HepG2 (cell line): Measurements from ENCODE around the gene SEC31A. TPM values are rescaled to one million over a fixed set of nuclear protein-coding genes. Genes with fewer than 3 reads are reported as not detected.

Experiments used
- ATF7-NPFF ChIP-seq: sonication (generic); formaldehyde crosslinking; IDR thresholded peaks from 2 replicates; pipeline ENCODE4 v1.8.1; 2023; ENCODE audit warnings: mild to moderate bottlenecking, low read depth, missing genetic modification reagents, moderate library complexity
- CREBL2 ChIP-seq: sonication (generic); formaldehyde crosslinking; IDR thresholded peaks from 2 replicates; pipeline ENCODE4 v1.8.1; 2023; ENCODE audit warnings: missing genetic modification reagents, mild to moderate bottlenecking, borderline replicate concordance
- HBP1 ChIP-seq: IDR thresholded peaks from 2 replicates; pipeline ENCODE4 v1.6.1; 2016; ENCODE audit warnings: low read depth, control low read depth
- MLX ChIP-seq: IDR thresholded peaks from 2 replicates; pipeline ENCODE4 v1.6.1; 2016
- PBX3 ChIP-seq: sonication (generic); formaldehyde crosslinking; IDR thresholded peaks from 2 replicates; pipeline ENCODE4 v1.8.1; 2023; ENCODE audit warnings: missing genetic modification reagents, inconsistent platforms, borderline replicate concordance
- RFX5 ChIP-seq: IDR thresholded peaks from 2 replicates; pipeline ENCODE4 v1.6.1; 2011; ENCODE audit warnings: low read depth, low read length, improper control_type of control experiment
- SOX5 ChIP-seq: IDR thresholded peaks from 2 replicates; pipeline ENCODE4 v1.6.1; 2016; ENCODE audit warnings: borderline replicate concordance
- TCF7L2 ChIP-seq: IDR thresholded peaks from 2 replicates; pipeline ENCODE4 v1.6.1; 2011; ENCODE audit warnings: mild to moderate bottlenecking, low read depth, low read length, moderate library complexity
- ZBTB46 ChIP-seq: sonication (generic); formaldehyde crosslinking; IDR thresholded peaks from 2 replicates; pipeline ENCODE4 v1.4.0; 2020; ENCODE audit warnings: mild to moderate bottlenecking, missing genetic modification reagents, borderline replicate concordance
- ZFYVE20 ChIP-seq: sonication (generic); formaldehyde crosslinking; IDR thresholded peaks from 2 replicates; pipeline ENCODE4 v1.8.0; 2023; ENCODE audit warnings: low read depth, mild to moderate bottlenecking, moderate library complexity, missing genetic modification reagents, borderline replicate concordance
- ZNF280D ChIP-seq: sonication (generic); formaldehyde crosslinking; IDR thresholded peaks from 2 replicates; pipeline ENCODE4 v1.5.1; 2020; ENCODE audit warnings: mild to moderate bottlenecking, missing genetic modification reagents
- ZNF335 ChIP-seq: sonication (generic); formaldehyde crosslinking; IDR thresholded peaks from 2 replicates; pipeline ENCODE4 v1.4.0; 2020; ENCODE audit warnings: missing genetic modification reagents
- ZNF33B ChIP-seq: sonication (generic); formaldehyde crosslinking; IDR thresholded peaks from 2 replicates; pipeline ENCODE4 v1.5.1; 2020; ENCODE audit warnings: mild to moderate bottlenecking, missing genetic modification reagents
- ZNF367 ChIP-seq: sonication (generic); formaldehyde crosslinking; IDR thresholded peaks from 2 replicates; pipeline ENCODE4 v1.4.0; 2020; ENCODE audit warnings: missing genetic modification reagents, borderline replicate concordance
- ZNF414 ChIP-seq: sonication (generic); formaldehyde crosslinking; IDR thresholded peaks from 2 replicates; pipeline ENCODE4 v1.5.0; 2020; ENCODE audit warnings: missing genetic modification reagents
- ZNF564 ChIP-seq: sonication (generic); formaldehyde crosslinking; IDR thresholded peaks from 2 replicates; pipeline ENCODE4 v1.8.1; 2023; ENCODE audit warnings: mild to moderate bottlenecking, missing genetic modification reagents
- ZSCAN20 ChIP-seq: sonication (generic); formaldehyde crosslinking; IDR thresholded peaks from 2 replicates; pipeline ENCODE4 v1.4.0; 2020; ENCODE audit warnings: missing genetic modification reagents, mild to moderate bottlenecking, borderline replicate concordance
- polyA plus RNA-seq, 8 experiments: library from polyadenylated mRNA; depleted of rRNA in 3 of 8; stranded (reverse) in 7 of 8; unstranded in 1 of 8; fragments of >200 nt; fragmentation: Illumina TruSeq in 4 of 8; extraction: Trizol in 4 of 8; gene quantifications; 2 replicates each; pipeline versions ENCODE4 v1.2.1 to v1.2.3, GENCODE V29; 2011 to 2016; ENCODE audit warnings: low read depth in 4 of 8, missing spikeins in 1 of 8, mixed read lengths in 1 of 8; ENCODE audit not compliant: insufficient read depth in 1 of 8
- total RNA-seq, 5 experiments: library from RNA; depleted of rRNA; stranded (reverse); fragments of >200 nt; fragmentation: Illumina TruSeq; extraction: Trizol; gene quantifications; 2 replicates each; pipeline ENCODE4 v1.2.3, GENCODE V29; 2016; ENCODE audit warnings: low read depth in 1 of 5

SEC31A gene
- total and polyA plus RNA-seq, 2 of the 13 experiments (the other 11 are each of a cell fraction or from before 2014, with no cell fraction given): 231 to 435 TPM

- TF ChIP-seq ZNF414 (CRISPR knock-in tag): peak; percentile 88; the same call in 1 of the 2 replicates
- TF ChIP-seq TCF7L2: no peak
- no peak for TF ChIP-seq ZSCAN20 (CRISPR knock-in tag)
- TF ChIP-seq ZBTB46 (CRISPR knock-in tag): no peak
- TF ChIP-seq ATF7-NPFF (CRISPR knock-in tag): peak; percentile 71
- no peak for TF ChIP-seq PBX3
- peak; percentile 57; the same call in 1 of the 2 replicates for TF ChIP-seq ZNF280D (CRISPR knock-in tag)
- TF ChIP-seq ZNF367 (CRISPR knock-in tag): peak; percentile 46; the same call in 1 of the 2 replicates
- TF ChIP-seq SOX5 (CRISPR knock-in tag): peak; percentile 50; the same call in 1 of the 2 replicates
- peak; percentile 95; the same call in 1 of the 2 replicates for TF ChIP-seq CREBL2 (CRISPR knock-in tag)
- TF ChIP-seq ZNF33B (CRISPR knock-in tag): peak; percentile 74; the same call in 1 of the 2 replicates
- TF ChIP-seq ZNF335 (CRISPR knock-in tag): 0 out of 2 replicates have a peak, but pooled peaks have one; percentile 55
- no peak for TF ChIP-seq HBP1
- TF ChIP-seq RFX5: no peak
- peak; percentile 61; the same call in 1 of the 2 replicates for TF ChIP-seq ZFYVE20 (CRISPR knock-in tag)
- peak; percentile 43; the same call in 1 of the 2 replicates for TF ChIP-seq MLX
- TF ChIP-seq ZNF564: peak; percentile 83; the same call in 1 of the 2 replicates
Observed at GRCh38 chr4:82890901-82891706, at the start of gene SEC31A (continued).
